ENCODE results near the gene MS4A14. TPM values are rescaled to one million over a fixed set of nuclear protein-coding genes. Genes with fewer than 3 reads are reported as not detected.

The MS4A14 gene
- polyA plus RNA-seq, 10 donors: 0.26 to 0.79 (median 0.32) TPM

Other genes starting within 250 kb of the MS4A14 start
- 10 to 100 TPM; 18.6 to 29.1 (median 25.8) TPM for gene MS4A6A, start 213.4 kb upstream of the MS4A14 start, polyA plus RNA-seq (ENCODE audit: insufficient read length in 10 of 10)
- 1 to 10 TPM in 9 of 10 donors, under 1 TPM in 1; 0.83 to 2.4 (median 1.6) TPM for gene MS4A4E, start 153.3 kb upstream of the MS4A14 start, polyA plus RNA-seq (ENCODE audit: insufficient read length in 10 of 10)
- 10 to 100 TPM in 8 of 10 donors, 1 to 10 TPM in 2; 7.2 to 15.3 (median 12.5) TPM for gene MS4A4A, start 115.8 kb upstream of the MS4A14 start, polyA plus RNA-seq (ENCODE audit: insufficient read length in 10 of 10)
- gene MS4A6E, start 69.2 kb upstream of the MS4A14 start, polyA plus RNA-seq (ENCODE audit: insufficient read length in 10 of 10): not detected
- gene MS4A7, start 17.9 kb upstream of the MS4A14 start, polyA plus RNA-seq (ENCODE audit: insufficient read length in 10 of 10): 10 to 100 TPM in 3 of 10 donors, 1 to 10 TPM in 7; 4.7 to 13.5 (median 8.4) TPM
- not detected for gene MS4A5, start 33.1 kb downstream of the MS4A14 start, polyA plus RNA-seq (ENCODE audit: insufficient read length in 10 of 10)
- gene MS4A1, start 59.4 kb downstream of the MS4A14 start, polyA plus RNA-seq (ENCODE audit: insufficient read length in 10 of 10): 1 to 10 TPM in 3 of 10 donors, under 1 TPM in 6, not detected in 1; 0.05 to 2.3 (median 0.88) TPM
- gene MS4A12, start 96.3 kb downstream of the MS4A14 start, polyA plus RNA-seq (ENCODE audit: insufficient read length in 10 of 10): not detected
- gene MS4A13, start 118.9 kb downstream of the MS4A14 start, polyA plus RNA-seq (ENCODE audit: insufficient read length in 10 of 10): not detected

Data from muscle of back (tissue), 10 donors.